Epithelial cell of esophagus (primary cell): Measurements from ENCODE around the gene PLXNA2.

ENCODE experiments used
- DNase-seq: peaks from one replicate; pipeline ENCODE4 v3.0.0; 2010; ENCODE audit warnings: low read depth
- H3K4me3 ChIP-seq: 2 replicates; pipeline ENCODE4 v1.5.1; 2011; ENCODE audit warnings: mild to moderate bottlenecking, low read length, control low read depth
- CTCF ChIP-seq: IDR thresholded peaks from 2 replicates; pipeline ENCODE4 v1.5.1; 2011; ENCODE audit warnings: low read depth, mild to moderate bottlenecking, low read length, control low read depth, inconsistent platforms; ENCODE audit not compliant: insufficient read depth; ENCODE audit errors: missing control alignments

PLXNA2 gene

GRCh38 chr1:208118841-208119606 lies 125.2 kb downstream of the PLXNA2 start:
- DNase-seq = no peak
- no peak overlapping the region for H3K4me3 ChIP-seq
- no peak for TF ChIP-seq CTCF

GRCh38 chr1:208118306-208118705 lies 125.9 kb downstream of the PLXNA2 start:
- no peak for DNase-seq
- no peak for TF ChIP-seq CTCF
- no peak overlapping the region for H3K4me3 ChIP-seq

GRCh38 chr1:208117826-208118225 lies 126.4 kb downstream of the PLXNA2 start:
- DNase-seq = no peak
- no peak overlapping the region for H3K4me3 ChIP-seq
- TF ChIP-seq CTCF = no peak

- TF ChIP-seq CTCF = no peak
- H3K4me3 ChIP-seq = no peak overlapping the region
- DNase-seq = no peak
These were observed 126.8 kb downstream of the PLXNA2 start for GRCh38 chr1:208117409-208117808.

- TF ChIP-seq CTCF = no peak
- H3K4me3 ChIP-seq = no peak overlapping the region
- DNase-seq = no peak
These were observed 128.1 kb downstream of the PLXNA2 start for GRCh38 chr1:208115924-208116640.

- H3K4me3 ChIP-seq = no peak overlapping the region
- no peak for DNase-seq
- TF ChIP-seq CTCF = no peak
These were observed 131.2 kb downstream of the PLXNA2 start for GRCh38 chr1:208113011-208113410.
